Measurements from ENCODE around the gene EGFL7.

GRCh38 chr9:136696502-136696901, 33.8 kb downstream of the EGFL7 start:
- TF ChIP-seq, protein P1, sequence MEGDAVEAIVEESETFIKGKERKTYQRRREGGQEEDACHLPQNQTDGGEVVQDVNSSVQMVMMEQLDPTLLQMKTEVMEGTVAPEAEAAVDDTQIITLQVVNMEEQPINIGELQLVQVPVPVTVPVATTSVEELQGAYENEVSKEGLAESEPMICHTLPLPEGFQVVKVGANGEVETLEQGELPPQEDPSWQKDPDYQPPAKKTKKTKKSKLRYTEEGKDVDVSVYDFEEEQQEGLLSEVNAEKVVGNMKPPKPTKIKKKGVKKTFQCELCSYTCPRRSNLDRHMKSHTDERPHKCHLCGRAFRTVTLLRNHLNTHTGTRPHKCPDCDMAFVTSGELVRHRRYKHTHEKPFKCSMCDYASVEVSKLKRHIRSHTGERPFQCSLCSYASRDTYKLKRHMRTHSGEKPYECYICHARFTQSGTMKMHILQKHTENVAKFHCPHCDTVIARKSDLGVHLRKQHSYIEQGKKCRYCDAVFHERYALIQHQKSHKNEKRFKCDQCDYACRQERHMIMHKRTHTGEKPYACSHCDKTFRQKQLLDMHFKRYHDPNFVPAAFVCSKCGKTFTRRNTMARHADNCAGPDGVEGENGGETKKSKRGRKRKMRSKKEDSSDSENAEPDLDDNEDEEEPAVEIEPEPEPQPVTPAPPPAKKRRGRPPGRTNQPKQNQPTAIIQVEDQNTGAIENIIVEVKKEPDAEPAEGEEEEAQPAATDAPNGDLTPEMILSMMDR (conservative IDR thresholded peaks at IDR 0.05; ENCODE audit: low read depth, low read length): no peak
- TF ChIP-seq EZH2 (IDR thresholded peaks at IDR 0.05; ENCODE audit: borderline replicate concordance, low read depth, low read length, poor library complexity, severe bottlenecking): no peak
